AML-193 (cell line): ENCODE measurements around the gene OSM.
"Not testable (repeated sequence)": the region's sequence is repeated elsewhere in the genome, so short reads cannot be mapped to it uniquely, and the experiment has no call there.

Experiments
- DNase-seq, 2 experiments: peaks; one replicate each; lab custom pipeline; 2025; lab: John Stamatoyannopoulos, UW

The OSM gene

GRCh38 chr22:30226192-30226832, 40.3 kb downstream of the OSM start:
- DNase-seq: no peak

- no peak for DNase-seq
These were observed 41.3 kb downstream of the OSM start for GRCh38 chr22:30225220-30225927.

GRCh38 chr22:30224161-30224857, 42.3 kb downstream of the OSM start:
- no peak for DNase-seq

- no peak for DNase-seq
These were observed 43.3 kb downstream of the OSM start for GRCh38 chr22:30223303-30223702.

- no peak for DNase-seq
These were observed 44.3 kb downstream of the OSM start for GRCh38 chr22:30222321-30222720.

GRCh38 chr22:30221121-30221992, 45.3 kb downstream of the OSM start:
- DNase-seq: no peak

GRCh38 chr22:30220338-30221012, 46.2 kb downstream of the OSM start:
- DNase-seq: no peak

- no peak for DNase-seq
These were observed 46.9 kb downstream of the OSM start for GRCh38 chr22:30219668-30220278.

GRCh38 chr22:30219049-30219654, 47.5 kb downstream of the OSM start:
- no peak for DNase-seq

GRCh38 chr22:30217698-30218560, 48.7 kb downstream of the OSM start:
- no peak for DNase-seq

- no peak for DNase-seq
These were observed 49.9 kb downstream of the OSM start for GRCh38 chr22:30216710-30217109.

- not testable (repeated sequence) for DNase-seq
These were observed 50.4 kb downstream of the OSM start for GRCh38 chr22:30216272-30216671.

GRCh38 chr22:30214703-30215407, 51.8 kb downstream of the OSM start:
- no peak for DNase-seq

GRCh38 chr22:30212996-30213441, 53.6 kb downstream of the OSM start:
- DNase-seq: peak in 1 of 2 experiments; percentile 12
